ENCODE measurements around the gene TBC1D21. TPM values are rescaled to one million over a fixed set of nuclear protein-coding genes. Genes with fewer than 3 reads are reported as not detected.

Gene TBC1D21
- total RNA-seq, 4 donors from 2014 or later = not detected

DNA sequence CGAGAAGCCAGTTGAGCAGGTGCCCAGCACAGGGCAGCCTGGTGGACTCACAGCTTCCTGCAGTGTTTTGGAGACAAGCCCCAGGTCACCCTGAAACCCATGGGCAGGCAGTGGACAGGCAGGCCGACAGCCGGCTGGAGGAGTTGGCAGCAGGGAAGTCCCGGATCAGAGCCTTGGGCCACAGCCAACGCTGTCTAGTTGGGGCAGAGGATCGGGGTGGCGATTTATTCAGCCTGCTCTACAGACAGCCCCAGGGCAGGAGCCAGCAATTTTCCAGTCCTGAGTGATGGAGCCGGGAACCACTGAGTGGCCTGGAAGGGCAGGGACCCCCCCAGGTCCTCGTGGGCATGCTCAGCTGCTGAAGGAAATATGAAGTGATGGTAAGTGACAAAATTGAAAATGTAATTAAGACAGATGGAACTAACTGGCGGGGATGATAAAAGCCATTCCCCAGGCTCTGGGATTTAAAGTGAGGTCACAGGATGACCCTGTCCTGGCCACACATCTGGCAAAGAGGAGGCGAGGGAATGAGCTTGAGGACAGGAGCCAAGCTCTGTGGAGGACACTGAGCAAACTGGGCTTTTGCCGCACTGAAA lies 34.4 kb upstream of the TBC1D21 start:
- DNase-seq = no peak
- Histone ChIP-seq H3K27ac (no peak overlapping the region), H3K4me1 (peaks cover 0 to 7% (median 0%) of the 10 kb centered on the region in 3 donors), H3K4me3 (no peak overlapping the region), H3K27me3 (peaks cover 0 to 78% (median 0%) of the 10 kb centered on the region in 4 donors), H3K36me3 (no peaks in the 10 kb centered on the region), H3K9me3 (no peaks in the 10 kb centered on the region)
- intact Hi-C loops (cut with DNase I) = no loop called here
- 19 to 20% methylated on average over 5 to 6 of the region's 12 CpGs for WGBS, 2 donors
- TF ChIP-seq, protein P1, sequence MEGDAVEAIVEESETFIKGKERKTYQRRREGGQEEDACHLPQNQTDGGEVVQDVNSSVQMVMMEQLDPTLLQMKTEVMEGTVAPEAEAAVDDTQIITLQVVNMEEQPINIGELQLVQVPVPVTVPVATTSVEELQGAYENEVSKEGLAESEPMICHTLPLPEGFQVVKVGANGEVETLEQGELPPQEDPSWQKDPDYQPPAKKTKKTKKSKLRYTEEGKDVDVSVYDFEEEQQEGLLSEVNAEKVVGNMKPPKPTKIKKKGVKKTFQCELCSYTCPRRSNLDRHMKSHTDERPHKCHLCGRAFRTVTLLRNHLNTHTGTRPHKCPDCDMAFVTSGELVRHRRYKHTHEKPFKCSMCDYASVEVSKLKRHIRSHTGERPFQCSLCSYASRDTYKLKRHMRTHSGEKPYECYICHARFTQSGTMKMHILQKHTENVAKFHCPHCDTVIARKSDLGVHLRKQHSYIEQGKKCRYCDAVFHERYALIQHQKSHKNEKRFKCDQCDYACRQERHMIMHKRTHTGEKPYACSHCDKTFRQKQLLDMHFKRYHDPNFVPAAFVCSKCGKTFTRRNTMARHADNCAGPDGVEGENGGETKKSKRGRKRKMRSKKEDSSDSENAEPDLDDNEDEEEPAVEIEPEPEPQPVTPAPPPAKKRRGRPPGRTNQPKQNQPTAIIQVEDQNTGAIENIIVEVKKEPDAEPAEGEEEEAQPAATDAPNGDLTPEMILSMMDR (IDR thresholded peaks at IDR 0.05) = no peak
- TF ChIP-seq POLR2A (IDR thresholded peaks at IDR 0.05) = no peak

DNA sequence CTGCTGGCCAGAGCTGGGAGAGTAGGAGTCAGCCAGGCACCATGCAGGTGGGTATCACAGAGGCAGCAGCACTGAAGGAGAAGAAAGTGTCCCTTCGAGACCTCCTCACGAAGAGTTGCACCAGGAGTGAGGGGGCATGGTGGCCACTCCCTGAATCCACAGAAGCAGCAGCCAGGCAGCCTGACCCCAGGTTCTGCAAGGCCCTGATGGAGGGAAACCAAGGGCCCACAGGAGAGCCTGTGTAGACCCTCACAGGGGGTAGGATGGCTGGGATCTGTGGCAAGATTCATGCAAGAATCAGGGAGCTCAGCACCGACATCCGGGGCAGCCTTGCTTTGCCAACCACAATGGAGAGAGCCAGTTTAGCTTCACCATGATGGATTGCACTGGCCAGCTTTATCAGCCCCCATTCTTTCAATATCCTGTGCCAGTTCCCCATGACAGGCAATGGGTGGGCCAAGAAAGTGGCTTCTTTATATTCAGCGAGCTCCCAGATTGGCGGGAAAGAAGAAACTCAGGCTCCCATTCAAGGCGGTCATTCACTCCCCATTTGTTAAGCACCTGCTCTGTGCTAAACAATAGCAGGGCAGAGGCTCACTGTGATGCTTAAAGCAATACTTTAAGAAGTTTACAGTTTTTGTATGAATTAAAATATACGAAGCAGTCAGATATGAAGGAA lies 33.5 kb upstream of the TBC1D21 start:
- Histone ChIP-seq H3K27ac (no peak overlapping the region), H3K27me3 (peaks cover 0 to 75% (median 0%) of the 10 kb centered on the region in 4 donors), H3K4me1 (peaks cover 0 to 7% (median 0%) of the 10 kb centered on the region in 3 donors), H3K4me3 (no peak overlapping the region), H3K9me3 (no peaks in the 10 kb centered on the region), H3K36me3 (no peaks in the 10 kb centered on the region)
- no peak for TF ChIP-seq POLR2A (IDR thresholded peaks at IDR 0.05)
- TF ChIP-seq, protein P1 (IDR thresholded peaks at IDR 0.05) = no peak
- intact Hi-C loops (cut with DNase I) = no loop called here
- DNase-seq = no peak
- 77 to 91% methylated on average over 7 to 8 of the region's 8 CpGs for WGBS, 2 donors

GRCh38 chr15:73840771-73841170 lies 32.6 kb upstream of the TBC1D21 start:
- no peak for TF ChIP-seq POLR2A (IDR thresholded peaks at IDR 0.05)
- TF ChIP-seq, protein P1 (IDR thresholded peaks at IDR 0.05) = no peak
- intact Hi-C loops (cut with DNase I) = no loop called here
- peaks cover 0 to 7% (median 0%) of the 10 kb centered on the region in 3 donors for H3K4me1 ChIP-seq
- no peaks in the 10 kb centered on the region for H3K36me3 ChIP-seq
- 59 to 75% methylated on average over 2 to 8 of the region's 8 CpGs for WGBS, 2 donors
- H3K9me3 ChIP-seq = no peaks in the 10 kb centered on the region
- H3K4me3 ChIP-seq = no peak overlapping the region
- H3K27me3 ChIP-seq = peaks cover 0 to 67% (median 0%) of the 10 kb centered on the region in 4 donors
- H3K27ac ChIP-seq = no peak overlapping the region
- no peak for DNase-seq

GRCh38 chr15:73841756-73842725 lies 31.3 kb upstream of the TBC1D21 start:
- DNase-seq = no peak
- intact Hi-C loops (cut with DNase I) = no loop called here
- Histone ChIP-seq H3K27me3 (peaks cover 0 to 54% (median 0%) of the 10 kb centered on the region in 4 donors), H3K36me3 (no peaks in the 10 kb centered on the region), H3K27ac (no peak overlapping the region), H3K4me3 (no peak overlapping the region), H3K4me1 (peaks cover 0 to 7% (median 0%) of the 10 kb centered on the region in 3 donors), H3K9me3 (no peaks in the 10 kb centered on the region)
- TF ChIP-seq, protein P1 (IDR thresholded peaks at IDR 0.05) = no peak
- 55 to 63% methylated on average over 17 of the region's 17 CpGs for WGBS, 2 donors
